ENCODE results near the gene MYL6.

The MYL6 gene

DNA sequence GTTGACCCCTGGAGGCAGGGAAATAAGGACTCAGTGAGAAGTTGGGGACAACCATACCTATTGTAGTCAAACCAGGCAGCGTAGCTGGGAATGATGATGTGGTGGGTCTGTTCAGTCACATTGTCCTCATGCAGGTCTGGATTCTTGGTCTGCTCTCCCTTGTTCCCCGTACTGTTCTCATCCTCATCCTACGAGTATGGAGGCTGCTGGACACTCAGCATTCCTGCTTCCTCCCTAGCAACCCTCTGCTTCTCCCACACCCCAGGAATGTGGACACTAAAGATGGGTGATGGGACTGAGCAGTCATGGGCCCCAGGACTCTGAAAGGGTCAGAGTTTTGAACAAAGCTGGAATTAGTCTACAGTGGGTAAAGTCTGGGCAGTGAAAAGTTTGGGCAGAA is 20.2 kb downstream of the MYL6 start:
- TF ChIP-seq, protein P1, sequence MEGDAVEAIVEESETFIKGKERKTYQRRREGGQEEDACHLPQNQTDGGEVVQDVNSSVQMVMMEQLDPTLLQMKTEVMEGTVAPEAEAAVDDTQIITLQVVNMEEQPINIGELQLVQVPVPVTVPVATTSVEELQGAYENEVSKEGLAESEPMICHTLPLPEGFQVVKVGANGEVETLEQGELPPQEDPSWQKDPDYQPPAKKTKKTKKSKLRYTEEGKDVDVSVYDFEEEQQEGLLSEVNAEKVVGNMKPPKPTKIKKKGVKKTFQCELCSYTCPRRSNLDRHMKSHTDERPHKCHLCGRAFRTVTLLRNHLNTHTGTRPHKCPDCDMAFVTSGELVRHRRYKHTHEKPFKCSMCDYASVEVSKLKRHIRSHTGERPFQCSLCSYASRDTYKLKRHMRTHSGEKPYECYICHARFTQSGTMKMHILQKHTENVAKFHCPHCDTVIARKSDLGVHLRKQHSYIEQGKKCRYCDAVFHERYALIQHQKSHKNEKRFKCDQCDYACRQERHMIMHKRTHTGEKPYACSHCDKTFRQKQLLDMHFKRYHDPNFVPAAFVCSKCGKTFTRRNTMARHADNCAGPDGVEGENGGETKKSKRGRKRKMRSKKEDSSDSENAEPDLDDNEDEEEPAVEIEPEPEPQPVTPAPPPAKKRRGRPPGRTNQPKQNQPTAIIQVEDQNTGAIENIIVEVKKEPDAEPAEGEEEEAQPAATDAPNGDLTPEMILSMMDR (conservative IDR thresholded peaks at IDR 0.05; ENCODE audit: low read depth, low read length): no peak
- DNase-seq (ENCODE audit: low read depth): no peak
- no peak overlapping the region for H3K4me3 ChIP-seq (ENCODE audit: low read depth, low read length)

DNA sequence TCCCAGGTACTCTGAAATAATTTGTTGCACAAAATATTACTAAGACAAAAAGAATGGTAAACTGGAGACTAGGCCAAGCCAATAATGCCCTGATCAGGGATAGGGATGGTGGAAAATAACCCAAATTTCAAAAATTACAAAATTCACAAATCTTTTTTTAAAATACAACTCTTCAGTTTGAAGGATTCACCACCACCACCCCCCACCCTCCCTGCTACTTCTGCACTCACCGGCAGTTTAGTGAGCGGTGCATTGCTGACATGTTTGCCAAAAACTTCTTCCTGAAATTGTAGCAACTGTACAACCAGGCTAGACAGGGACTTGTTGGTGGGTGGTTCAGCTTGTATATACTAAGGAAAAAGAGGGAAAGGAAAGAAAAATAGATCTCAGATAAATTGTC is 28.8 kb downstream of the MYL6 start:
- H3K4me3 ChIP-seq (ENCODE audit: low read depth, low read length): no peak overlapping the region
- TF ChIP-seq, protein P1 (conservative IDR thresholded peaks at IDR 0.05; ENCODE audit: low read depth, low read length): no peak
- DNase-seq (ENCODE audit: low read depth): no peak

DNA sequence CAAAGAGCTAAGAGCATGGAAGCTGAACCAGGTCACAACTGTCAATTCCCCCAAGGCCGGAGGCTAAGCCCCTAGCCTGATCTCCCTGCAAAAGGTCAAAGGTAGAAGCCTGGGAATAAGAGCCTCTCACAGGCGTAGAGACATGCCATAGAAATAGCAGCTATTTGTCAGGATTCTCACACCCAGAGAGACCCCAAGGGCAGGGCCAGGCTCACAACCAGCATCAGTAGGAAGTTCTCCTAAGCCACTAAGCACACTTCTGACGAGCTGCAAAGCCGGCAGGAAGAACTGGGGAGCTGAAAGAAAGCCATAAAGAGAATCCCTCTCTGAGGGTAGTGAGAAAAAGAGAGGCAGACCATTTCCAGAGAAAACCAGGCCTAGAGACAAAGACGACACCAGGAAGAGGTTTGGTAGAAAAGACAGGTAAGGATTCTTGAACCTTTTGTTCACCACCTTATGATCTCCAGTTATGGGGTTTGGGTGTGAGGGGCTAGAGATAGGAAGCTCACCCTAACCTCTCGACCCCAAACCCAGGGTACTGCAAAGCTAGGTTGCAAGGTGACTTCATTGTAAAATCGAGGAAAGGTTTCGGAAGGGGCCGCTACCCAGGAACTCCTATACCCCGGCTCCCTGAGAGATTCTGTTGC is 30.1 kb downstream of the MYL6 start:
- DNase-seq (ENCODE audit: low read depth): peak; percentile 32
- H3K4me3 ChIP-seq (ENCODE audit: low read depth, low read length): peak overlapping the region; percentile 77
- TF ChIP-seq, protein P1 (conservative IDR thresholded peaks at IDR 0.05; ENCODE audit: low read depth, low read length): no peak

DNA sequence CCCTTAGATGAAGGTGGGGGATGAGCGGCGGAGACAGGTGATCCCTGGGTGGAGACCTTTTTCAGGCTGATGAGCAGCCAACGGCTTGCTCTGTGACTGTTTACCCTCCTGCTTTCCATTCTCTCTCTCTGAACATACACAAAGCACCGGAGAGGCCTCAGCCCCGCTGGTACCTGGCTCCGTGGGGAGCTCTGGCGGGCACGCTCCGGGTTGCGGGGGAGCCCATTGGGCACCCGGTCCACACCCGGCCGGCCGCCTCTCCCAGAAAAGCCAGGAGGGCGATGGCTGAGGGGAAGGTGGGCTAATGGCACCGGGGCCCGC is 30.6 kb downstream of the MYL6 start:
- DNase-seq (ENCODE audit: low read depth): no peak
- H3K4me3 ChIP-seq (ENCODE audit: low read depth, low read length): peak overlapping the region; percentile 77

DNA sequence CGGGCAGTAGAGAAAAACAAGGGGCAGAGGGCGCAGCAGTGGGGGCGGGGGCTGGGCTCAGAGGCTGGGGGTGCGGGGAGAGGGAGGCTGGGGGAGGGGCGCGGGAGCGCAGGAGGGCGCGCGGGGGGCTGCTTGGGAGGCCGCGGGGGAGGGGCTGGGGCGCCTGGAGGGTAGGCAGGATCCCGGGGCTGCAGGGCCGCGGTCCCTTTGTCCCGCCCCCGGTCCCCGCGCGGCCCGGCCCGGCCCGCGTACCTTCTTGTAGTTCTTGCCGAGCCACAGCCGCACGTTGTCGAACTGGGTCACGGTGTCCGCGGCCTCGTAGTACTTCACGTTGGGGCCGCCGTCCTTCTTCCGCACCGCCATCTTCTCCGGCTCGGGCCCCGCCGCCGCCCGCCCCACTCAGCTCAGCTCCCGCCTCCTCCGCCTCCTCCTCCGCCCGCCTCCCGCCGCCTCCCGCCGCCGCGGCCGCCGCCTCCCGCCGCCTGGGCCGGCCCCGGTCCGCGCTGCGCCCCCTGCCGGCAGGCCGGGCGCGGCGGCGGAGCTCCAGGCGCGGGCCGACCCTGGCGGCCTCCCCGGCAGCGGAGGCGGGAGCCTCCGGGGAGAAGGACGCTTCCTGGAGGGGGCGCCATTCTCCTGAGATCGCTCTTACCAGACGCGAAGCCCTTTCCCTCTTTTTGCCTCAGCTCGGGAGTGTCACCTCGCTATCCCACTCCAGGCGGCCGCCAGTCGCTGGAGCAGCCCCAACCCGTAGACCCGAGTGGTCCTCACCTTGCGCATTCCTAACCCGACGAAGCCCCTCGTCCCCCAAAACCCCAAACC is 31.1 kb downstream of the MYL6 start, which contains the start of gene SMARCC2:
SMARCC2 (minus strand) TSS at position 385 of the 819 bp plus-strand sequence; CDS start at position 363, 22 bp downstream.
- TF ChIP-seq, protein P1 (conservative IDR thresholded peaks at IDR 0.05; ENCODE audit: low read depth, low read length): peak; percentile 67
- peak; percentile 89 for DNase-seq (ENCODE audit: low read depth)
- H3K4me3 ChIP-seq (ENCODE audit: low read depth, low read length): peak within 1 kb of the TSS; percentile 84

More for the DNA sequence above, 30.6 kb downstream of the MYL6 start:
- TF ChIP-seq, protein P1 (conservative IDR thresholded peaks at IDR 0.05; ENCODE audit: low read depth, low read length): no peak

DNA sequence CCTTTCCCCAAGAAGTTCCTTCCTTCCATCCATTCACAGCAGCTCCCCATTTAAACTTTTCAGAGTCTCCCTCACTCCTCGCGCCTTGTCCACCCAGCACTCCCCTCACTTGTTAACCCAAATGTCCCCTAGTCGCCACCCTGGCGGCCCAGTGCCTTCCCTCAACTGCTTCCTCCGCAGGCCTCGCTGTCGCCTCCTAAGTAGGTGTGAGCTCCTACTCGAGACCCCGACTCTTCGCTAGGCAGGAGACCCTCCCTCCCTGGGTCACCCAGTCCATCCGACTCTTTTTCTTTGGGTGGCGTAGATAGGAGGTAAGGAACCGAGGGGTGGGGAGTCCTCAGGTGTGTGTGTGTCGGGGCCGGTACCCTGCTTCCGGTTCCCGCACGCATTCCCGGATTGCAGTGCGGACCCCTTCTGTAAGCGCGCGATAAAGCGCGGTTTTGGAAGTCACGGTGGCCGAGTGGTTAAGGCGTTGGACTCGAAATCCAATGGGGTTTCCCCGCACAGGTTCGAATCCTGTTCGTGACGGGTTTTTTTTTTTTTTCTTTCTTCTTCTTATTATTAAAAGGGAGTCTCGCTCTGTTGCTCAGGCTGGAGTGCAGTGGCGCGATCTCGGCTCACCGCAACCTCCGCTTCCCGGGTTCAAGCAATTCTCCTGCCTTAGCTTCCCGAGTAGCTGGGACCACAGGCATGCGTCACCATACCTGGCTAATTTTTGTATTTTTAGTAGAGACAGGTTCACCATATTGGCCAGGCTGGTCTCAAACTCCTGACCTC is 31.9 kb downstream of the MYL6 start:
- H3K4me3 ChIP-seq (ENCODE audit: low read depth, low read length): peak overlapping the region; percentile 84
- TF ChIP-seq, protein P1 (conservative IDR thresholded peaks at IDR 0.05; ENCODE audit: low read depth, low read length): peak; percentile 1
- DNase-seq (ENCODE audit: low read depth): peak; percentile 91

Data from choroid plexus epithelial cell (primary cell).